Measurements from ENCODE around the gene RAF1. TPM values are rescaled to one million over a fixed set of nuclear protein-coding genes. Genes with fewer than 3 reads are reported as not detected.
"Not testable (repeated sequence)": the region's sequence is repeated elsewhere in the genome, so short reads cannot be mapped to it uniquely, and the experiment has no call there.

RAF1 gene
- total RNA-seq, 2 experiments from 2014 or later: 64.6 to 66.9 TPM

- H3K9me3 Mint-ChIP-seq: no peaks in the 10 kb centered on the region
- H3K36me3 Mint-ChIP-seq: no peaks in the 10 kb centered on the region
- H3K4me1 Mint-ChIP-seq (ENCODE audit: low read depth): no peaks in the 10 kb centered on the region
- H3K27me3 Mint-ChIP-seq: peaks cover 3% of the 10 kb centered on the region
- CTCF ChIA-PET: interaction anchor here (0.6 to 1.3 kb wide), 2 partner anchors 9 to 32 kb away, joined by 3 to 5 read pairs; no protein-coding TSS in a partner anchor
- no peak for DNase-seq
- no peak within 1 kb of the TSS for H3K27ac Mint-ChIP-seq
- POLR2A ChIA-PET: no interaction called here
- intact Hi-C loops (cut with micrococcal nuclease): no loop called here
- no peak within 1 kb of the TSS for H3K4me3 Mint-ChIP-seq
These were observed 118.5 kb downstream of the RAF1 start, which contains the start of gene MKRN2OS for GRCh38 chr3:12545473-12545791. MKRN2OS (minus strand) TSS chr3:12545499; CDS start chr3:12545464, 35 bp downstream.

GRCh38 chr3:12544652-12545472 is 119.1 kb downstream of the RAF1 start:
- ChIA-PET CTCF (interaction anchor here (0.6 to 1.4 kb wide), 3 partner anchors 10 to 61 kb away, joined by 3 to 5 read pairs (median 4); partner anchors contain the start of gene TSEN2), POLR2A (interaction anchor here (0.9 kb wide), 1 partner anchor 13 kb away, joined by 3 read pairs; no protein-coding TSS in a partner anchor)
- Mint-ChIP-seq H3K9me3 (no peaks in the 10 kb centered on the region), H3K36me3 (no peaks in the 10 kb centered on the region), H3K4me3 (no peak overlapping the region), H3K27me3 (no peaks in the 10 kb centered on the region), H3K4me1 (ENCODE audit: low read depth) (no peaks in the 10 kb centered on the region), H3K27ac (no peak overlapping the region)
- DNase-seq: no peak
- intact Hi-C loops (cut with micrococcal nuclease): no loop called here

- H3K27ac Mint-ChIP-seq; H3K27me3 Mint-ChIP-seq; intact Hi-C loops (cut with micrococcal nuclease); DNase-seq; H3K36me3 Mint-ChIP-seq; H3K4me1 Mint-ChIP-seq (ENCODE audit: low read depth); H3K4me3 Mint-ChIP-seq; H3K9me3 Mint-ChIP-seq: not testable (repeated sequence)
- ChIA-PET CTCF (interaction anchor here (1.4 kb wide), 1 partner anchor 59 kb away, joined by 4 read pairs; the partner anchor contains the start of gene TSEN2), POLR2A (interaction anchor here (1.0 kb wide), 1 partner anchor 9 kb away, joined by 3 read pairs; no protein-coding TSS in a partner anchor)
These were observed 120.4 kb downstream of the RAF1 start for GRCh38 chr3:12543497-12543896.

- H3K4me1 Mint-ChIP-seq (ENCODE audit: low read depth): no peaks in the 10 kb centered on the region
- H3K36me3 Mint-ChIP-seq: no peaks in the 10 kb centered on the region
- intact Hi-C loops (cut with micrococcal nuclease): no loop called here
- H3K27ac Mint-ChIP-seq: no peak overlapping the region
- no peaks in the 10 kb centered on the region for H3K27me3 Mint-ChIP-seq
- H3K9me3 Mint-ChIP-seq: no peaks in the 10 kb centered on the region
- no peak for DNase-seq
- CTCF ChIA-PET: no interaction called here
- POLR2A ChIA-PET: no interaction called here
- H3K4me3 Mint-ChIP-seq: no peak overlapping the region
These were observed 122.3 kb downstream of the RAF1 start for GRCh38 chr3:12541625-12542024.

- POLR2A ChIA-PET: interaction anchor here (0.5 kb wide), 1 partner anchor 25 kb away, joined by 3 read pairs; no protein-coding TSS in a partner anchor
- H3K4me1 Mint-ChIP-seq (ENCODE audit: low read depth): peaks cover 5% of the 10 kb centered on the region
These were observed 127.5 kb downstream of the RAF1 start for GRCh38 chr3:12536423-12536822.

More at GRCh38 chr3:12536423-12536822, 127.5 kb downstream of the RAF1 start:
- intact Hi-C loops (cut with micrococcal nuclease): no loop called here
- Mint-ChIP-seq H3K36me3 (peaks cover 15% of the 10 kb centered on the region), H3K9me3 (no peaks in the 10 kb centered on the region), H3K4me3 (no peak overlapping the region), H3K27me3 (no peaks in the 10 kb centered on the region), H3K27ac (no peak overlapping the region)
- CTCF ChIA-PET: no interaction called here
- no peak for DNase-seq

Other genes starting within 250 kb of the RAF1 start
- gene TSEN2, start 179.6 kb downstream of the RAF1 start, total RNA-seq: 10 to 100 TPM; 13.8 to 15.4 TPM
- not detected for gene MKRN2OS, start 118.6 kb downstream of the RAF1 start, total RNA-seq
- gene MKRN2, start 107.0 kb downstream of the RAF1 start, total RNA-seq: 10 to 100 TPM; 28.5 to 30.1 TPM
- not detected for gene TMEM40, start 95.1 kb upstream of the RAF1 start, total RNA-seq
- 1 to 10 TPM; 1.2 to 1.6 TPM for gene CAND2, start 132.6 kb upstream of the RAF1 start, total RNA-seq
- 1,000 to 10,000 TPM; 2,505 to 2,560 TPM for gene RPL32, start 177.4 kb upstream of the RAF1 start, total RNA-seq